ENCODE measurements around the gene AP2M1.
"Not testable (repeated sequence)": the region's sequence is repeated elsewhere in the genome, so short reads cannot be mapped to it uniquely, and the experiment has no call there.

AP2M1 gene

GRCh38 chr3:184156522-184156955 is 18.1 kb upstream of the AP2M1 start:
- DNase-seq: peak in 42 of 51 donors; percentile 8 to 70 (median 43)

GRCh38 chr3:184157206-184157605 is 17.4 kb upstream of the AP2M1 start:
- DNase-seq: no peak

GRCh38 chr3:184158404-184158803 is 16.3 kb upstream of the AP2M1 start:
- no peak for DNase-seq

GRCh38 chr3:184160456-184160855 is 14.2 kb upstream of the AP2M1 start:
- DNase-seq: no peak

- not testable (repeated sequence) for DNase-seq
Observed at GRCh38 chr3:184162571-184163070, 12.0 kb upstream of the AP2M1 start.

GRCh38 chr3:184164648-184165330 is 9.9 kb upstream of the AP2M1 start:
- DNase-seq: no peak

- no peak for DNase-seq
Observed at GRCh38 chr3:184165543-184165942, 9.1 kb upstream of the AP2M1 start.

GRCh38 chr3:184166671-184167070 is 8.0 kb upstream of the AP2M1 start:
- no peak for DNase-seq

- no peak for DNase-seq
Observed at GRCh38 chr3:184167786-184168185, 6.9 kb upstream of the AP2M1 start.

- peak in 2 of 51 donors; percentile 5 to 16 for DNase-seq
Observed at GRCh38 chr3:184168363-184169120, 6.1 kb upstream of the AP2M1 start.

GRCh38 chr3:184169896-184170875 is 4.5 kb upstream of the AP2M1 start:
- no peak for DNase-seq

GRCh38 chr3:184171562-184171961 is 3.1 kb upstream of the AP2M1 start:
- no peak for DNase-seq

- DNase-seq: no peak
Observed at GRCh38 chr3:184172681-184173373, 1.8 kb upstream of the AP2M1 start.

GRCh38 chr3:184173374-184173722 is 1.3 kb upstream of the AP2M1 start:
- DNase-seq: no peak

GRCh38 chr3:184174284-184174645 is 390 bp upstream of the AP2M1 start:
- no peak for DNase-seq

- peak in 1 of 51 donors; percentile 21 for DNase-seq
Observed at GRCh38 chr3:184175506-184175905, 851 bp downstream of the AP2M1 start.

- DNase-seq: peak in 1 of 51 donors; percentile 41
Observed at GRCh38 chr3:184175981-184176376, 1.3 kb downstream of the AP2M1 start.

GRCh38 chr3:184176377-184177330 is 2.0 kb downstream of the AP2M1 start:
- peak in 36 of 51 donors; percentile 6 to 65 (median 32) for DNase-seq

- DNase-seq: no peak
Observed at GRCh38 chr3:184177331-184177731, 2.7 kb downstream of the AP2M1 start.

- no peak for DNase-seq
Observed at GRCh38 chr3:184177767-184178306, 3.2 kb downstream of the AP2M1 start.

Measured in hypothalamus (tissue), 51 donors.